HepG2 (cell line): Measurements from ENCODE around the gene SLC25A45. TPM values are rescaled to one million over a fixed set of nuclear protein-coding genes. Genes with fewer than 3 reads are reported as not detected.
A peak's percentile ranks its signal among the peaks of the same experiment; 100 is the strongest.

ENCODE experiments used
- CBX2 ChIP-seq, 2 experiments: fragments of 200-600 bp in 1 of 2; sonication (generic); formaldehyde crosslinking in 1 of 2; IDR thresholded peaks; 2 replicates each; pipeline versions ENCODE4 v1.7.0 to v1.8.1; 2018 to 2022; ENCODE audit warnings: low read depth in 2 of 2, low read length in 1 of 2, mild to moderate bottlenecking in 1 of 2, missing genetic modification reagents in 1 of 2
- GTF3A ChIP-seq: sonication (generic); formaldehyde crosslinking; conservative IDR thresholded peaks from 2 replicates; pipeline ENCODE4 v1.4.0; 2020; ENCODE audit warnings: mild to moderate bottlenecking, missing genetic modification reagents
- MBNL3 ChIP-seq: fragments of 250-450 bp; sonication (Bioruptor Pico); conservative IDR thresholded peaks from 2 replicates; pipeline ENCODE4 v1.8.0; 2022; ENCODE audit warnings: mild to moderate bottlenecking, inconsistent platforms
- MTF2 ChIP-seq: sonication (generic); formaldehyde crosslinking; IDR thresholded peaks from 2 replicates; pipeline ENCODE4 v1.5.0; 2020; ENCODE audit warnings: missing genetic modification reagents, borderline replicate concordance
- NR2F6 ChIP-seq, 2 experiments: IDR thresholded peaks; 2 replicates each; pipeline ENCODE4 v1.6.1; 2016; ENCODE audit warnings: antibody characterized with exemption in 1 of 2, mild to moderate bottlenecking in 1 of 2
- PHF5A ChIP-seq: IDR thresholded peaks from one replicate; pipeline ENCODE4 v1.6.1; 2018; ENCODE audit warnings: low read depth, missing genetic modification reagents; ENCODE audit not compliant: unreplicated experiment
- TEAD2 ChIP-seq: sonication (generic); formaldehyde crosslinking; IDR thresholded peaks from 2 replicates; pipeline ENCODE4 v1.9.0; 2021; ENCODE audit warnings: missing genetic modification reagents
- ZNF260 ChIP-seq: sonication (generic); formaldehyde crosslinking; IDR thresholded peaks from 2 replicates; pipeline ENCODE4 v1.4.0; 2020; ENCODE audit warnings: missing genetic modification reagents, low read depth, mild to moderate bottlenecking, borderline replicate concordance
- ZNF44 ChIP-seq: sonication (generic); formaldehyde crosslinking; IDR thresholded peaks from 2 replicates; pipeline ENCODE4 v1.5.1; 2020; ENCODE audit warnings: mild to moderate bottlenecking, missing genetic modification reagents
- polyA plus RNA-seq, 8 experiments: library from polyadenylated mRNA; depleted of rRNA in 3 of 8; stranded (reverse) in 7 of 8; unstranded in 1 of 8; fragments of >200 nt; fragmentation: Illumina TruSeq in 4 of 8; extraction: Trizol in 4 of 8; gene quantifications; 2 replicates each; pipeline versions ENCODE4 v1.2.1 to v1.2.3, GENCODE V29; 2011 to 2016; ENCODE audit warnings: low read depth in 4 of 8, missing spikeins in 1 of 8, mixed read lengths in 1 of 8; ENCODE audit not compliant: insufficient read depth in 1 of 8
- total RNA-seq, 5 experiments: library from RNA; depleted of rRNA; stranded (reverse); fragments of >200 nt; fragmentation: Illumina TruSeq; extraction: Trizol; gene quantifications; 2 replicates each; pipeline ENCODE4 v1.2.3, GENCODE V29; 2016; ENCODE audit warnings: low read depth in 1 of 5
- TF ChIP-seq, protein P1 (sequence below): fragments of 450-650 bp; IDR thresholded peaks from 2 replicates; pipeline ENCODE4 v1.6.1; 2017
- TF ChIP-seq, protein P2 (sequence below): sonication (generic); formaldehyde crosslinking; IDR thresholded peaks from 2 replicates; pipeline ENCODE4 v1.4.0; 2020; ENCODE audit warnings: mild to moderate bottlenecking, missing genetic modification reagents, borderline replicate concordance
- TF ChIP-seq, protein P3 (sequence below): sonication (generic); formaldehyde crosslinking; IDR thresholded peaks from 2 replicates; pipeline ENCODE4 v1.5.0; 2020; ENCODE audit warnings: mild to moderate bottlenecking, missing genetic modification reagents
- TF ChIP-seq, protein P4 (sequence below): IDR thresholded peaks from 2 replicates; pipeline ENCODE4 v1.6.1; 2016; ENCODE audit warnings: low read depth, missing genetic modification reagents, missing compliant biosample characterization
- TF ChIP-seq, protein P5 (sequence below): sonication (generic); formaldehyde crosslinking; IDR thresholded peaks from 2 replicates; pipeline ENCODE4 v1.4.0; 2020; ENCODE audit warnings: missing genetic modification reagents, borderline replicate concordance

The SLC25A45 gene
- total and polyA plus RNA-seq, 2 of the 13 experiments (the other 11 are each of a cell fraction or from before 2014, with no cell fraction given), result 1.2 to 3.4 TPM

DNA sequence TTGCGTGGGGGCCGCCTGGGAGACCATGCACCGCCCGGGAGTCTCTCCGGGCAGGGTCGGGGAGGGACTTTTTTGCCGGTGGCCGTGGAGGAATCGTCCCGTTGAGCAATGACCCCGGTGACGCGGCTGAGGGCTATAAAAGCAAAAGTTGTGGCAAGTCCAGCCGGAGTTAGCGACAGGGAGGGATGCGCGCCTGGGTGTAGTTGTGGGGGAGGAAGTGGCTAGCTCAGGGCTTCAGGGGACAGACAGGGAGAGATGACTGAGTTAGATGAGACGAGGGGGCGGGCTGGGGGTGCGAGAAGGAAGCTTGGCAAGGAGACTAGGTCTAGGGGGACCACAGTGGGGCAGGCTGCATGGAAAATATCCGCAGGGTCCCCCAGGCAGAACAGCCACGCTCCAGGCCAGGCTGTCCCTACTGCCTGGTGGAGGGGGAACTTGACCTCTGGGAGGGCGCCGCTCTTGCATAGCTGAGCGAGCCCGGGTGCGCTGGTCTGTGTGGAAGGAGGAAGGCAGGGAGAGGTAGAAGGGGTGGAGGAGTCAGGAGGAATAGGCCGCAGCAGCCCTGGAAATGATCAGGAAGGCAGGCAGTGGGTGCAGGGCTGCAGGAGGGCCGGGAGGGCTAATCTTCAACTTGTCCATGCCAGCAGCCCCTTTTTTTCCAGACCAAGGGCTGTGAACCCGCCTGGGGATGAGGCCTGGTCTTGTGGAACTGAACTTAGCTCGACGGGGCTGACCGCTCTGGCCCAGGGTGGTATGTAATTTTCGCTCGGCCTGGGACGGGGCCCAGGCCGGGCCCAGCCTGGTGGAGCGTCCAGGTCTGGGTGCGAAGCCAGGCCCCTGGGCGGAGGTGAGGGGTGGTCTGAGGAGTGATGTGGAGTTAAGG, 40.4 kb upstream of the SLC25A45 start, which contains the start of gene NEAT1 (continued):
- TF ChIP-seq PHF5A (CRISPR knock-in tag) (peak; percentile 16), MTF2 (CRISPR knock-in tag) (no peak), TEAD2 (peak; percentile 47; the same call in 1 of the 2 replicates), MBNL3 (no peak), ZNF260 (CRISPR knock-in tag) (no peak), GTF3A (CRISPR knock-in tag) (0 out of 2 replicates have a peak, but pooled peaks have one; percentile 19), NR2F6 (IDR thresholded peaks at IDR 0.05) (peak; percentile 91), NR2F6 (CRISPR knock-in tag; IDR thresholded peaks at IDR 0.05) (peak; percentile 75), CBX2 (IDR thresholded peaks at IDR 0.05; ENCODE audit: low read depth, low read length) (peak; percentile 72; the same call in 1 of the 2 replicates), CBX2 (CRISPR knock-in tag; IDR thresholded peaks at IDR 0.05; ENCODE audit: low read depth) (no peak), ZNF44 (CRISPR knock-in tag) (peak; percentile 27; the same call in 1 of the 2 replicates)
- TF ChIP-seq, protein P1, sequence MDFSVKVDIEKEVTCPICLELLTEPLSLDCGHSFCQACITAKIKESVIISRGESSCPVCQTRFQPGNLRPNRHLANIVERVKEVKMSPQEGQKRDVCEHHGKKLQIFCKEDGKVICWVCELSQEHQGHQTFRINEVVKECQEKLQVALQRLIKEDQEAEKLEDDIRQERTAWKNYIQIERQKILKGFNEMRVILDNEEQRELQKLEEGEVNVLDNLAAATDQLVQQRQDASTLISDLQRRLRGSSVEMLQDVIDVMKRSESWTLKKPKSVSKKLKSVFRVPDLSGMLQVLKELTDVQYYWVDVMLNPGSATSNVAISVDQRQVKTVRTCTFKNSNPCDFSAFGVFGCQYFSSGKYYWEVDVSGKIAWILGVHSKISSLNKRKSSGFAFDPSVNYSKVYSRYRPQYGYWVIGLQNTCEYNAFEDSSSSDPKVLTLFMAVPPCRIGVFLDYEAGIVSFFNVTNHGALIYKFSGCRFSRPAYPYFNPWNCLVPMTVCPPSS, result no peak
- TF ChIP-seq, protein P2, sequence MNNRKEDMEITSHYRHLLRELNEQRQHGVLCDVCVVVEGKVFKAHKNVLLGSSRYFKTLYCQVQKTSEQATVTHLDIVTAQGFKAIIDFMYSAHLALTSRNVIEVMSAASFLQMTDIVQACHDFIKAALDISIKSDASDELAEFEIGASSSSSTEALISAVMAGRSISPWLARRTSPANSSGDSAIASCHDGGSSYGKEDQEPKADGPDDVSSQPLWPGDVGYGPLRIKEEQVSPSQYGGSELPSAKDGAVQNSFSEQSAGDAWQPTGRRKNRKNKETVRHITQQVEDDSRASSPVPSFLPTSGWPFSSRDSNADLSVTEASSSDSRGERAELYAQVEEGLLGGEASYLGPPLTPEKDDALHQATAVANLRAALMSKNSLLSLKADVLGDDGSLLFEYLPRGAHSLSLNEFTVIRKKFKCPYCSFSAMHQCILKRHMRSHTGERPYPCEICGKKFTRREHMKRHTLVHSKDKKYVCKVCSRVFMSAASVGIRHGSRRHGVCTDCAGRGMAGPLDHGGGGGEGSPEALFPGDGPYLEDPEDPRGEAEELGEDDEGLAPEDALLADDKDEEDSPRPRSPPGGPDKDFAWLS (CRISPR knock-in tag), result no peak
- TF ChIP-seq, protein P3, sequence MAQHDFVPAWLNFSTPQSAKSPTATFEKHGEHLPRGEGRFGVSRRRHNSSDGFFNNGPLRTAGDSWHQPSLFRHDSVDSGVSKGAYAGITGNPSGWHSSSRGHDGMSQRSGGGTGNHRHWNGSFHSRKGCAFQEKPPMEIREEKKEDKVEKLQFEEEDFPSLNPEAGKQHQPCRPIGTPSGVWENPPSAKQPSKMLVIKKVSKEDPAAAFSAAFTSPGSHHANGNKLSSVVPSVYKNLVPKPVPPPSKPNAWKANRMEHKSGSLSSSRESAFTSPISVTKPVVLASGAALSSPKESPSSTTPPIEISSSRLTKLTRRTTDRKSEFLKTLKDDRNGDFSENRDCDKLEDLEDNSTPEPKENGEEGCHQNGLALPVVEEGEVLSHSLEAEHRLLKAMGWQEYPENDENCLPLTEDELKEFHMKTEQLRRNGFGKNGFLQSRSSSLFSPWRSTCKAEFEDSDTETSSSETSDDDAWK (CRISPR knock-in tag), result no peak
- TF ChIP-seq, protein P4, sequence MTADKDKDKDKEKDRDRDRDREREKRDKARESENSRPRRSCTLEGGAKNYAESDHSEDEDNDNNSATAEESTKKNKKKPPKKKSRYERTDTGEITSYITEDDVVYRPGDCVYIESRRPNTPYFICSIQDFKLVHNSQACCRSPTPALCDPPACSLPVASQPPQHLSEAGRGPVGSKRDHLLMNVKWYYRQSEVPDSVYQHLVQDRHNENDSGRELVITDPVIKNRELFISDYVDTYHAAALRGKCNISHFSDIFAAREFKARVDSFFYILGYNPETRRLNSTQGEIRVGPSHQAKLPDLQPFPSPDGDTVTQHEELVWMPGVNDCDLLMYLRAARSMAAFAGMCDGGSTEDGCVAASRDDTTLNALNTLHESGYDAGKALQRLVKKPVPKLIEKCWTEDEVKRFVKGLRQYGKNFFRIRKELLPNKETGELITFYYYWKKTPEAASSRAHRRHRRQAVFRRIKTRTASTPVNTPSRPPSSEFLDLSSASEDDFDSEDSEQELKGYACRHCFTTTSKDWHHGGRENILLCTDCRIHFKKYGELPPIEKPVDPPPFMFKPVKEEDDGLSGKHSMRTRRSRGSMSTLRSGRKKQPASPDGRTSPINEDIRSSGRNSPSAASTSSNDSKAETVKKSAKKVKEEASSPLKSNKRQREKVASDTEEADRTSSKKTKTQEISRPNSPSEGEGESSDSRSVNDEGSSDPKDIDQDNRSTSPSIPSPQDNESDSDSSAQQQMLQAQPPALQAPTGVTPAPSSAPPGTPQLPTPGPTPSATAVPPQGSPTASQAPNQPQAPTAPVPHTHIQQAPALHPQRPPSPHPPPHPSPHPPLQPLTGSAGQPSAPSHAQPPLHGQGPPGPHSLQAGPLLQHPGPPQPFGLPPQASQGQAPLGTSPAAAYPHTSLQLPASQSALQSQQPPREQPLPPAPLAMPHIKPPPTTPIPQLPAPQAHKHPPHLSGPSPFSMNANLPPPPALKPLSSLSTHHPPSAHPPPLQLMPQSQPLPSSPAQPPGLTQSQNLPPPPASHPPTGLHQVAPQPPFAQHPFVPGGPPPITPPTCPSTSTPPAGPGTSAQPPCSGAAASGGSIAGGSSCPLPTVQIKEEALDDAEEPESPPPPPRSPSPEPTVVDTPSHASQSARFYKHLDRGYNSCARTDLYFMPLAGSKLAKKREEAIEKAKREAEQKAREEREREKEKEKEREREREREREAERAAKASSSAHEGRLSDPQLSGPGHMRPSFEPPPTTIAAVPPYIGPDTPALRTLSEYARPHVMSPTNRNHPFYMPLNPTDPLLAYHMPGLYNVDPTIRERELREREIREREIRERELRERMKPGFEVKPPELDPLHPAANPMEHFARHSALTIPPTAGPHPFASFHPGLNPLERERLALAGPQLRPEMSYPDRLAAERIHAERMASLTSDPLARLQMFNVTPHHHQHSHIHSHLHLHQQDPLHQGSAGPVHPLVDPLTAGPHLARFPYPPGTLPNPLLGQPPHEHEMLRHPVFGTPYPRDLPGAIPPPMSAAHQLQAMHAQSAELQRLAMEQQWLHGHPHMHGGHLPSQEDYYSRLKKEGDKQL (CRISPR knock-in tag), result no peak; the same call in none of the 2 replicates
- TF ChIP-seq, protein P5, sequence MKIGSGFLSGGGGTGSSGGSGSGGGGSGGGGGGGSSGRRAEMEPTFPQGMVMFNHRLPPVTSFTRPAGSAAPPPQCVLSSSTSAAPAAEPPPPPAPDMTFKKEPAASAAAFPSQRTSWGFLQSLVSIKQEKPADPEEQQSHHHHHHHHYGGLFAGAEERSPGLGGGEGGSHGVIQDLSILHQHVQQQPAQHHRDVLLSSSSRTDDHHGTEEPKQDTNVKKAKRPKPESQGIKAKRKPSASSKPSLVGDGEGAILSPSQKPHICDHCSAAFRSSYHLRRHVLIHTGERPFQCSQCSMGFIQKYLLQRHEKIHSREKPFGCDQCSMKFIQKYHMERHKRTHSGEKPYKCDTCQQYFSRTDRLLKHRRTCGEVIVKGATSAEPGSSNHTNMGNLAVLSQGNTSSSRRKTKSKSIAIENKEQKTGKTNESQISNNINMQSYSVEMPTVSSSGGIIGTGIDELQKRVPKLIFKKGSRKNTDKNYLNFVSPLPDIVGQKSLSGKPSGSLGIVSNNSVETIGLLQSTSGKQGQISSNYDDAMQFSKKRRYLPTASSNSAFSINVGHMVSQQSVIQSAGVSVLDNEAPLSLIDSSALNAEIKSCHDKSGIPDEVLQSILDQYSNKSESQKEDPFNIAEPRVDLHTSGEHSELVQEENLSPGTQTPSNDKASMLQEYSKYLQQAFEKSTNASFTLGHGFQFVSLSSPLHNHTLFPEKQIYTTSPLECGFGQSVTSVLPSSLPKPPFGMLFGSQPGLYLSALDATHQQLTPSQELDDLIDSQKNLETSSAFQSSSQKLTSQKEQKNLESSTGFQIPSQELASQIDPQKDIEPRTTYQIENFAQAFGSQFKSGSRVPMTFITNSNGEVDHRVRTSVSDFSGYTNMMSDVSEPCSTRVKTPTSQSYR (CRISPR knock-in tag), result peak; percentile 67
